HG02884 (cell line): ENCODE results near the gene C1orf159.
"Not testable (repeated sequence)": the region's sequence is repeated elsewhere in the genome, so short reads cannot be mapped to it uniquely, and the experiment has no call there.

Experiments
- ATAC-seq: cut with Tn5 transposase; IDR thresholded peaks from one replicate; pipeline ENCODE4 v1.9.1; 2021; ENCODE audit warnings: mild to moderate bottlenecking, moderate library complexity; ENCODE audit not compliant: unreplicated experiment

C1orf159 gene

DNA sequence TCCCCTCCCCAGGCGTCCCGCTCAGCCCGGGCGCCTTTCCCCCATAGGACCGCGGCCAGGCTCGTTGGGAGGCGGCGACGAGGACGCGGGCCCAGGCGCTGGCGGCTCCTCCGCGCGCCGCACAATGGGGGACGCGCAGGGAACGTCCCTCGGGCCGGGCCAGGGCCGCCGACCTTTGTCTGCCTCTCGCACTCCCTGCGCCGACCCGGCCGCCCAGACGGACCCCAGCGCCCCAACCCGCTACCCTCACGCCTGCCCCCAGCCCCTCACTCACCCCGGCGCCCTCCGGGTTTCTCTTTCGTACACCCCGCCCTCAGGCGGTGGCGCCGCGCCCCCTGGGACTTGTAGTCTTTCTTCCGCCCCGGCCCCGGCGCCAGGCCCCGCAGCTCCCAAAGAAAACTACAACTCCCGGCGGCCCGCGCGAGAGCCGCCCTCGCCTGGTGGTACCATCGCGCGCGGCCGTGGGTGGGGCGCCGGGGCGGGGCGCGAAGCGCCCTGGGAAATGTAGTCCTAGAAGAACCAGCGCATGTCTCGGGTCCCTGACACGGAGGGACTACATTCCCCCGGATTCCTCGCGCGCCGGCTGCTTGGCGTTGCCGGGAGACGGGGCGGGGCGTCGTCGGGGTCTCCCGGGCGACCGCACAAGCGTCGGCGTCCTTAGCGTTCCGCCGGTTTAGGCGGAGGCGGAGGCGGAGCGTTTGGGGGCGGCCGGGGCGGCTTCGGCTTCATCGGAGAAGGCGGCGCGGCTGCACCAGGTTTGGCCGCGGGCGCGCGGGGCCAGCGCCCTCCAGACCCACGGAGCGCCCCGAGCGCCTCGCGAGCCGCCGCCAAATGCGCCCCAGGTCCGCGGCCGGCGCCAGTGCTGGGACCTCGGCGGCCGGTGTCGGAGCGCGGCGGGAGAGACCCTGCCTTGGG, at the start of gene C1orf159:
Gene C1orf159, minus strand, starts transcription at position 304 of the 915 bp plus-strand sequence. CDS start 24,546 bp downstream, outside the sequence.
- peak; percentile 87 for ATAC-seq

DNA sequence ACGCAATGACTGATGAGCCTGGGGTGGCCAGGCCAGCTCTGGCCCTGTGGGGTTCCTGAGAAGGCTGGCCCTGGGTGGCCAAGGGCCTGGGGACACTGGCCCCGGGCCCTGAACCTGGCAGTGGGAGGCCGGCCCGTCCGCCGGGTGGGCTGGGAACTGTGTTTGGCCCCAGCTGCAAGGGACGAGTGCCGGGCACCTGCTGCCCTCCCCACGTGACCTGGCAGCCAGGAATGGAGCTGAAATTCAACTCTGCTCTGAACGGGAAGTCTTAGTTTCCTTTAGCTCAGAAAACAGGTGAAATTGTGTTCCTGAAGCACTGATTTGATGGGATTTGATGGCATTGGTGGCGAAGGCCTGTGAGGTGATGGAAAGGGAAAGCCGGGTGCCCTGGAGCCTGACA, 49.6 kb upstream of the C1orf159 start:
- no peak for ATAC-seq

DNA sequence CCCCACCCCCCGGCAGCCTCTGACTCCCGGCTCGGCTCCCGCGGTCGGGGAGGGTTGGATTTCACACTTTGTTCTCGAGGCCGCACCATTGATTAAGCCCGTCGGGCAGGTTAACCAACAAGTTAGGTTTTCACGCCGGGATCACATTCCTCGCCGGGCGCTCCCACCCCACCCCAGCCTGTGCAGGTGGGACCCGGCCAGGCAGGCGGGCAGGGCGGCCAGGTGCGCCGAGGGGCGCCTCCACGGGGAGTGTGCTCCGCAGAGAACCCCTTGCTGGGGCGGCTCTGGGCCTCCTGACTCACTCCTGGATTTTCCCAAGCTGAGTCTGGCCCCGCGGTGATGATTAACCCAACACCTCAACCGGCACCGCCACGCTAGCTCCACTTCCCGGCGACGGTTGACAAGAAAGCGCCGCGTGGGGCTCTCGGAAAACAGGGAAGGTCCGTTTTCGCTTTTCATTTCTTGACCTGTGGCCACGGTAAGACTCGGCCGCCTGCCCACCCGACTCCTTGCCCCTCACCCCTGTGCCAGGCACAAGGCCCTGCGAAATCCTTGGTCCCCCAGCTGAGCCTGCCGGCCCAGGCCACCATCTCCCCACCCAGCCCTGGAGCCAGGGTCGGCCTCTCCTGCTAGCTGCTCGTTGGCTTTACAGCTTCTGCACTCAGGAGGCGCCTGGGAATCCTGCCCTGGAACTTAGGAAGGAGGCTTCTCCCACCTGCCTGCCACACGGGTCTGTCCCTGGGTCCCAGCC, 49.0 kb upstream of the C1orf159 start:
- no peak for ATAC-seq

DNA sequence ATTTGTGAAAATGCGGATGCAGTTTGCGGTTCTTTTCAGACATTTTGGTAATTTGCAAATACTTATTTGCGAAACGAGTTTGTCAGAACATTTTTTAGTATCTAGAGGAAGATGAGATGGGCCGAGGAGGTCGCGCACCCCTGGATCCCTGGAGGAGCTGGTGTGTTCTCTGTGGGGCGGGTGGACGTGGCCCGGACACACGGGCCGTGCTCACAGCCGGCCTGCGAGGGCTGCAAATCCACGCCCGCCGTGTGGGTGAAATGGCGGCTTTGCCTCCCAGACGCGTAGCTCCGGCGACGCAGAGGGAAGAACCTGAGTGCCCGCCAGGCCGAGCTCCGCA, 48.4 kb upstream of the C1orf159 start:
- ATAC-seq = no peak

DNA sequence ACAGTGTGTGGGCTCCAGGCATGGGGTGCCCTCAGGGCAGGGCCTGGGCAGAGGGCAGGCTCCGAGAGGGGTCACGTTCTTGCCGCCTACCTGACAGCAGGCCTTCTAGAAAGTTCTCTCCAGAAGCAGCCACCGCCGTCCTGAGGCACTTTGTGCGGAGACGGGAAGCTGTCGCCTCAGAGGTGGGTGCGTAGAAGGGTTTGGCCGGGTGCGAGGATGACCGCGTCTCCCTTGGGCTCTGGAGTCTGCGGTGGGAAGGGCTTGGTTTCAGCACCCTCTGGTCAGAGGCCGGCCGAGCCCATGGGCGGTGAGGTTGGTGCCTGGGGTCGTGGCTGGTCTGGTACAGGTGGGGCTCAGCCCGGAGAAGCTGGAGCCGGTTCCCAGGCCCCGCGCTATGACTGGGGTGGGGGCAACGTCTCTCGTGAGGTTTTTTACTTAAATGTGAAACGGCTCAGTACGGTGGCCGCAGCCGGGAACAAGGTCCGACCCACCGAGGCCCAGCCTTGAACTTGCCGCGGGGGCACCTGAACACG, 47.7 kb upstream of the C1orf159 start:
- no peak for ATAC-seq

DNA sequence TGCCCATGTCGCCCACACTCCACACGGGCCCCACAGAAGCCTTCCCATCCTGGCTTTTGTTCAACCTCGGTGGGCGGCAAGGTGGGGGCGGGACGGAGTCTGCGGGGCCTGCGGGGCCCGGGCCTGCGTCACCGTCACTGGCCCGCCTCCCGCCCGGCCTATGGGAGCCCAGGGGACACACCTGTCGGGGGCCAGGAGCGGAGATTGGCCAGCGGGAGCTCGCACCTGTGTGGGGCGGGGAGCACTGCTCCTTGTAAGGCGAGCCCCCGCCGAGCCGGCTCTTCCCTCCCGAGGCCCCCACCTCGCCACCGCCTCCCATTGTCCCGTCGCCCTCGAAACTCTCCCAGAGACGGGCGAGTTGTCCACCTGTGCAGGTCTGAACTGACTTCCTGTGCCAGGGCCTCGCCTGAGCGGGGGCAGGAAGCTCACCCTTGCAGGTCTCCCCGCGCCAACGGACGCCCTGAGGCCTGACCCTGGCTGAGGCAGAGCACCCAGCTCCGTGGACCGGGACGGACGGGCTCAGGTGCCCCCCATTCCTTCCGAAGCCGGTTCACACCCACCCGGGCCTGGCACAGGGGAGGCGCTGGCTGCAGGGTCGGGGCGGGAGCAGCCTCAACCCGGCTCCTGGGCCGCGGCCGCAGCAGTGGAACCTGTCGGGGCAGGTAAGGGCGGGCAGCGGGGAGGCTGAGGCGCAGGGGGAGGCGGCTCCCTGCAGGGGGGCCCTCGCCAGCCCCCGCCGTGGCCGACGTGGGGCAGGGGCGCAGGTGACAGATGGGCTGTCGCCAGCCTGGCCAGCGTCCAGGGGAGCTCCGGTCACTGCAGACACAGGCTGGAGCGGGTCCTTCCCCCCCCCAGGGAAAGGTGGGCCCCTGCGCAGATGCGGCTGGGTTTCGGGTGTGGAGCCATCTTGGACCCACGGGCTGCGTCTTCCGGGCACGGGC, 47.0 kb upstream of the C1orf159 start:
- ATAC-seq = no peak

DNA sequence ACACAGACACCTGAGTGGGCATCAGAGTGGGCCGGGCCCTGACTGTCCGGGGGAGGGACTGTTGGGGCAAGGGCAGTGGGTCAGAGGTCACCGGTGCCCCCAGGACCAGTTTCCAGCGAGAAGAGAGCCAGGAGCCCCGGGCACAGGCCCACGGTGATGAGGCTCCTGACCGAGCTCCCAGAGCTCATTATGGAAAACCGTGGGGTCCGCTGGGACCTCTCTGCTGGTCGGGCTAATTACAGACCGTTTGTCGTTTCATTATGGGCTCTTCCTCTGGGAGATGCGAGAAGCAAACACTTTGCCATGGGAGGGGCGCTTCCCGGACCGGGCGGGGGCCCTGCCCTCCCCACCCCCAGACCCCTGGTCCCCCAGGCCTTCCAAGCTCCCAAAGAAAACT, 45.8 kb upstream of the C1orf159 start:
- no peak for ATAC-seq

DNA sequence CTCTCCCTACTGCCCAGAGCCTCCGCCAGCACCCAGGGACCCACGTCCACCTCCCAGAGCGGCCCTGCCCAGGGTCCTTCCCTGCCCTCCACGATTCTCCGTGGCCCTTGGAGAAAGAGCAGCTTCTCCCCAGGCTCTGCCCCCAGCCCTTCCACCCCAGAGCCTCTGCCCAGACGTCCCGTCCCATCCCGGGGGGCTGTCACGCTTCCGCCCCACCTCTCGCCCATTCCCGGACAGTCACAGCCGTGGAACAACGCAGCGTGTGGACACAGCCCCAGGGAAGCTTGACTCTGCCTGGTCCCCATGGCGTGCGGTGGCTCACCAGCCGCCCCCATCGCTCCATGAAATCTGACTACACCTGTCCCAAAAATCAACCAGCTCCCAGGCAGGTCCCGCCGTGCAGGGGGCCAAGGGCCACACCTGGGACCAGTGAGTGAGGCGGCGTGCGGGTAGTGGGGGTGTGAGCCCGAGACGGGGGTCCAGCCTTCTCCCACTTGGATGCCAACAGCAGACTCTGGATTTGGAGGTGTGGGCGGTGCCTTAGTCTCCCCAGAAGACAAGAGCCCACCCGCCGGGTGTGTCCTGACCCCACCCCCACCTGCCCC, 45.3 kb upstream of the C1orf159 start:
- ATAC-seq = no peak

DNA sequence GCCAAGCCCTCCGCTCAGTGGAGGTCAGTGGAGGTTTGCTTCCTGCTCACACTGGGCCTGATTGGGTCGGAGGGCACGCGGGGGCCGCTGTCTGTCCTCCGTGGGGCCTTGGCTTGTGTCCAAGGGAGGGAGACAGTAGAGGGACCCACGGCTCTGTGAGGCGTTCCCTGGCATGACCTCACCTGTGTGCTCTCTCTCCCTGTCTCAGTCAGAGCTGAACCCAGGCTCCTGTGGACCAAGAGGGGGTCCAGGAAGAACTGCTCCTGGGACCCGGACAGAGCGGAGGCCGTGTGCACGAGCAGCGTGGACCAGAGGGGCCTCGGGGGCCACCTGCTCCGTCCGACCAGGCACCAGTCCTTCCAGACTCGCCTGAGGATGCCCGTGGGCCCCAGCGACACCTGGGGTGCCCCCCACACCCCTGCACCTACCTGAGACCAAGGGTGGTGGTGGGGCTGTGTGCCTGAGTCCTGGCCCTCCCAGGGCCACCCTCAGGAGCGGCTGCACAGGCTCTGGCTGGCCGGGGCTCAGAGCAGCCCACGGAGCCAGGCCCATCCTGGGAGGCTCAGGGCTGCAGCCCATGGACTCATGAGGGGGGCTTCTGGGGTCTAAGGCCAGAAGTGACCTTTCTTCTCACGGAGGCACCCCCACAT, 44.5 kb upstream of the C1orf159 start:
- ATAC-seq = no peak

DNA sequence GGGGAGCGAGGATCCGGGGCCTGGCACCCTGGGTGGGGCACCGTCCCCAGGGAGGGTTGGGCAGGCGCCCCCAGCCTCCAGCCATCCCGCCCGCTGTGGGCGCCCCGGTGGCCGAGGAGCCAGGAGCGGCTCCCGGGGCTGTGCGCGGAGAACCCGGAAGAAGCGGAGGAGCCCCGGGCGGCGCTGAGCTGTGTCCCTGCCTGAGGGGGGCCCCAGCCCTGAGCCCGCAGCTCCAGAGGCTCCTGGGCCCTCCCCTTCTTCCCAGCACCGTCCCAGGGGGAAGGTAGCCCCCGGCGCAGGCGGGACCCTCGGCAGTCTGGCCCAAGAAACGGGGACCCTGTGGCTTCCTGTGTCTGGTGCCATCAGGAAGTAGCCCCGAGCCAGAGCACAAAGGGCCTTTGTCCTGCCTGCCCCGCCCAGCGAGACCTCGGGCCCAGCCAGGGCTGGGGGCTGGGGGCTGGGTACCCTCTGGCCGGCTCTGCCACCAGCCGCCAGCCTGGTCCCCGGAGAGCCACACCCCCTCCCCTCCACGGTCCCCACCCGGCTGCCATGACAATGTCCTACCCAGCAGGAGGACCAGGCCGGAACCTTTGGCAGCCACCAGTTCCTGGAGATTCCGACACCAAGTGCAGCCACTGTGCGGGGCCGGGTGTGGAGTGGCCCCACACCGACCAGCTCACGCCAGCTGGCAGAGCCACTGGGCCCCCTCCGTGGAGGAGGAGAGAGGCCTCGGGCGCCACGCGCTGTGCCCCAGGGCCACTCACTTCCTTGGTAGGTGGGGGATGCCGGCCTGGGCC, 42.2 kb upstream of the C1orf159 start:
- no peak for ATAC-seq

DNA sequence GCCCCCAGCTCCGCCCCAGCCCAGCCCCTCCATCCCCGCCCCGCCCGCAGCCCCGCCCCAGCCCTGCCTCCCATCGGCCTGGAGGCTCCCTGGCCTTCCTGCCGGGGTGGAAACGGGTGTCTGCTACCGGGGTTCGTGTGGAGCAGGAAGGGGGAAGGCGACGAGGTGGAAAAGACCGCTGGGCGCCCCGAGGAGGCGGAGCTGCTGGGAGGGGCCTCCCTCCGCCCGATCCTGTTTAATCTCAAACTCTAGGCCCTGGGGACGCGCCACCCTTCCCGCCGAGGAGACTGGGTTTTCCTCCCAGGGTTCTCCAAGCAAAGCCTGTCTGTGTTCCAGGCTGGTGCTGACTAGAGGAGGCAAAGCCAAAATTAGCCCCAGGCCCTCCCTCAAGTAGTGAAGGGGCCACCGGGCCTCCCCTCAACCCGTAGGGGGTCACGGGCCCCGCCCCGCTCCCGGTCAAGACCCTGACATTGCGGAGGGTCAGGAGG, 41.6 kb upstream of the C1orf159 start:
- no peak for ATAC-seq

DNA sequence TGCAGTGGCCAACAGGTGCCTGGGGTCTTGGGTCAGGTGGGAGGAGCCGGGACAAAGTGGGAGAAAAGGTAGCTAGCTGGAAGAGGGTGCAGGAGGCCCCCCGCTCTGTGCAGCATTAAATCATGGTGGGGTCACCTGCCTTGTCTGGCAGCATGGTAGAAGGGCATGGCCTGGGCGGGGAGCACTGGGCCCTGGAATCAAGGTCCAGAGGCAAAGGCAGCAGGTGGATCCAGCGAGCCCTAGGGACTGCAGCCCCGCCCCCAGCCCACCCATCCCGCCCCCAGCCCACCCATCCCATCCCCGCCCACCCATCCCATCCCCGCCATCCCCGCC, 41.1 kb upstream of the C1orf159 start:
- ATAC-seq = no peak

DNA sequence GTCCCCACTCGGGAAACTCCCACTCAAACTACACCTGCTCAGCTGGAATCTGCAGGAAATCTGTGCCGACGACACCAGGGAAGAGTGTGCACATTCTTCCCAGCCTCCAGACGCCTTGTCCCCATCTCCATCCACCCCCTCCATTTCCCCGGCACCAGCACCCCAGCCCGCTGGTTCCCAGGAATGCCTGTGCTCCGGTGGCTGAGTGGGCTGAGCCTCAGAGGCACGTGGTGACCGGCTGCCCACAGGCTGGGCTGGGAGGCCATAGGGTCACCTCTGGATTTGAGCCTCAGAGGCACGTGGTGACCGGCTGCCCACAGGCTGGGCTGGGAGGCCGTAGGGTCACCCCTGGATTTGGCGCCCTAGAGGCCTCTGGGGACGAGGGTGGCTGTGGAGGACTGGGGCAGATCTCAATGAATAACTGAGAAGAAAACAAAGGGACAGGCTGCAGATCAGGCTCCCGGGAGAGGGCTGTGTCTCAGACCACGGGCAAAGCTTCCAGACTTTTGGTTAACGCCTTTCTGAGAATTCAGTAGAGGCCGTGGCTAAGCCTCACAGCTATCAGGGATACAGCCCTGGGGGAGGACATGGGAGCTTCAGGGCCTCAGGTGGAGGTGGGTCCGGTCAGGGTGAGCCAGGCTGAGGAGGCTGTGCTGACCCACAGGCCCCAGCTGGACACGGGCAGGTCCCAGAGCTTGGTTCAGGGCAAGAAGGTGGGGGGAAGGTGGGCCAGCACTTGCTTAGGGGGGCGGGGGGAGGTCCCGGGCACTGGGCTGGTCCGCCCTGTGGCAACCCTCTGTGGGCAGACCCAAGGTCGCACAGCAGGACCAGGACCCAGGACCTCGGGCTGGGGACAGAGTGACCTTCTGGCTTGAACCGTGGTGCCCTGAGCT, 40.5 kb upstream of the C1orf159 start:
- no peak for ATAC-seq

DNA sequence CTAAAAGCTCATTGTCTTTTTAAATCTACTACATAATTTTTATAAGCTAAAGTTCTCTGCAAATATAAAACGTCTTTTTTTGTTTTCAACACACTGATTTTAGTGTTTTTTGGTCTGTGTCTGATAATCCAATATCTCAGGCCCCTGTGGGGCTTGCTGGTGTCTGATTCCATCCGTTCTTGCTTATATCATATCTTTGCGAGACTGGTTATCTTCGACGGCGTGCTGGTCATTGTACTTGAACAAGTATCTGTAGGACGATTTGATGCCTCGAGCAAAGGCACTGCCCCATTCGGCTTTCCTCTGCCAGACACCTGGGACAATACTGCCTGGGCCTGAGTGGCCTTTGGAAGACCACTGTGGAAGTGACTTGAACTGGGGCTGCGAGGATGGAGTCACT, 39.4 kb upstream of the C1orf159 start:
- no peak for ATAC-seq

DNA sequence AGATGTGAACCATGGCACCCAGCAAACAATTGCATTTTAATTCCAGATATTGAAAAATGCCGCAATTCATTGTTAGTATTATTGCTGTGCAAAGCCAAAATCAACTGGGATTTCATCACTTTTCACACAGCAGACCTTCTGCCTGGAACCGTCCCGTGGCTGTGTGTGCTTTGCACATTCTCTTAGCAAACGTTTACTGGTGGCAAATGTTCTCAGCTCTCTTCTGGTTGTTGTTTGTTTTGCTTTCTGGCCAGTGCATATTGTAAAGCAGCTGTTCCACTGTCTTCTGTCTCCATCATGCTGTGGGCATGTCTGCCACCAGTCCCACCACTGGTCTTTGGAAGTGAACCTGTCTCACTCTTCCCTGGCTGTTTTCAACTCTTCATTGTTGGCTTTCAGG, 38.0 kb upstream of the C1orf159 start:
- no peak for ATAC-seq

DNA sequence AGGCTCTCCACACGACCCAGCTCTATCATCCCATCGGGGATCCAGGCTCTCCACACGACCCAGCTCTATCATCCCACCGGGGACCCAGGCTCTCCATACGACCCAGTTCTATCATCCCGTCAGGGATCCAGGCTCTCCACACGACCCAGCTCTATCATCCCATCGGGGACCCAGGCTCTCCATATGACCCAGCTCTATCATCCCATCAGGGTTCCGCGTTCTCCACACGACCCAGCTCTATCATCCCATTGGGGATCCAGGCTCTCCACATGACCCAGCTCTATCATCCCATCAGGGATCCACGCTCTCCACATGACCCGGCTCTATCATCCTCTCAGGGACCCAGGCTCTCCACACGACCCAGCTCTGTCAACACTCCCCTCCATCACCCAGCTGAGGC, 37.3 kb upstream of the C1orf159 start:
- ATAC-seq = not testable (repeated sequence)

DNA sequence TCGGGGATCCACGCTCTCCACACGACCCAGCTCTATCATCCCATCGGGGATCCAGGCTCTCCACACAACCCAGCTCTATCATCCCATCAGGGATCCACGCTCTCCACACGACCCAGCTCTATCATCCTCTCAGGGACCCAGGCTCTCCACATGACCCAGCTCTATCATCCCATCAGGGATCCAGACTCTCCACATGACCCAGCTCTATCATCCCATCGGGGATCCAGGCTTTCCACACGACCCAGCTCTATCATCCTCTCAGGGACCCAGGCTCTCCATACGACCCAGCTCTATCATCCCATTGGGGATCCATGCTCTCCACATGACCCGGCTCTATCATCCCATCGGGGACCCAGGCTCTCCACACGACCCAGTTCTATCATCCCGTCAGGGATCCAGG, 36.5 kb upstream of the C1orf159 start:
- not testable (repeated sequence) for ATAC-seq

DNA sequence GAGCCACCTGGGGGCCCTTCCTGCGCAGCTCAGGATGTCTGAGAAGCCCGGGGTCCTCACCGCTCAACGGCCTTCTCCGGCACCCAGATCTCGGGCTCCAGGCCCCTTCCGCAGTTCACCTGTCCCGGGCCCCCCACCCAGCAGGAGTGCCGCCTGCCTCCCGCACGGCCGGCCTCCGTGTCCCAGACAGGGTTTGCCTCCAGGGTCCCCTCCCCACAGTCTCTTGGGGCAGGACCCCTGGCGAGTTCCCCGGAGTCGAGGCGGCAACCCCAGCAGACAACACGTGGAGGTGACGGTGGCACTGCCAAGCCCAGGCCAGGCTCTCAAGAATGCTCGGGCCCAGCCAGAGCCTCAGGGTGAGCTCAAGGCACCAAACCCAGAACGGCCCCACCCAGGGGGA, 35.4 kb upstream of the C1orf159 start:
- ATAC-seq = no peak
